ENCODE results near the gene SSTR1.

DNA sequence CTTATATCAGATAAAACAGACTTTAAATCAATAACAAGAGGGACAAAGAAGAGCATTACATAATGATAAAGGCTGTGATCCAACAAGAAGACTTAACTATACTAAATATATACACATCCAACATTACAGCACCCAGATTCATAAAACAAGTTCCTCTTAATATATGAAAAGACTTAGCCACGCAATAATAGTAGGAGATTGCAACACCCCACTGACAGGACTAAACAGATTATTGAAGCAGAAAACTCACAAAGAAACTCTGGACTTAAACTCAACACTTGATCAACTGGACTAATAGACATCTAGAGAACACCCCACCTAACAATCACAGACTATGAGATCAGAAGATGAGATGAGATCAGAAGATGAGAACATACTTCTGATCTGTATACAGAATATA, 53.9 kb downstream of the SSTR1 start:
- TF ChIP-seq EZH2 (IDR thresholded peaks at IDR 0.05): no peak
- TF ChIP-seq, protein P1, sequence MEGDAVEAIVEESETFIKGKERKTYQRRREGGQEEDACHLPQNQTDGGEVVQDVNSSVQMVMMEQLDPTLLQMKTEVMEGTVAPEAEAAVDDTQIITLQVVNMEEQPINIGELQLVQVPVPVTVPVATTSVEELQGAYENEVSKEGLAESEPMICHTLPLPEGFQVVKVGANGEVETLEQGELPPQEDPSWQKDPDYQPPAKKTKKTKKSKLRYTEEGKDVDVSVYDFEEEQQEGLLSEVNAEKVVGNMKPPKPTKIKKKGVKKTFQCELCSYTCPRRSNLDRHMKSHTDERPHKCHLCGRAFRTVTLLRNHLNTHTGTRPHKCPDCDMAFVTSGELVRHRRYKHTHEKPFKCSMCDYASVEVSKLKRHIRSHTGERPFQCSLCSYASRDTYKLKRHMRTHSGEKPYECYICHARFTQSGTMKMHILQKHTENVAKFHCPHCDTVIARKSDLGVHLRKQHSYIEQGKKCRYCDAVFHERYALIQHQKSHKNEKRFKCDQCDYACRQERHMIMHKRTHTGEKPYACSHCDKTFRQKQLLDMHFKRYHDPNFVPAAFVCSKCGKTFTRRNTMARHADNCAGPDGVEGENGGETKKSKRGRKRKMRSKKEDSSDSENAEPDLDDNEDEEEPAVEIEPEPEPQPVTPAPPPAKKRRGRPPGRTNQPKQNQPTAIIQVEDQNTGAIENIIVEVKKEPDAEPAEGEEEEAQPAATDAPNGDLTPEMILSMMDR (IDR thresholded peaks at IDR 0.05): no peak
- TF ChIP-seq EZH2phosphoT487 (IDR thresholded peaks at IDR 0.05): no peak
